ENCODE measurements around the gene IYD. TPM values are rescaled to one million over a fixed set of nuclear protein-coding genes. Genes with fewer than 3 reads are reported as not detected.

The IYD gene
- total and polyA plus RNA-seq, 11 donors: 0.12 TPM; not detected in 10

DNA sequence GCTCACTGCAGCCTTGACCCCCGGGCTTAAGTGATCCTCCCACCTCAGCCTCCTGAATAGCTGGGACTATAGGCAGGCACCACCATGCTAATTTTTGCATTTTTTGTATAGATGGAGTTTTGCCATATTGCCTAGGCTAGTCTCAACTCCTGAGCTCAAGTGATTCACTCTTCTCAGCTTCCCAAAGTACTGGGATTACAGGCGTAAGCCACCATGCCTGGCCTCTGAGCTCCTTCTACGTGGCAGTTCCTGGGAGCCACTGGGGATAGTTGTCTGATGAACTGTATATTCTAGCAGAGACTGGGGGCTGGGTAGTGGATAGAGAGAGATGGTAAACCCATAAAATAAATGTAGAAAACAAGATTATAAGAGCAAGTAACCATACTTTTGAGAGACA, 26.1 kb downstream of the IYD start:
- Histone ChIP-seq H3K27me3 (peaks cover 0 to 3% (median 0%) of the 10 kb centered on the region in 9 donors), H3K4me1 (no peaks in the 10 kb centered on the region), H3K9me3 (no peaks in the 10 kb centered on the region), H3K36me3 (no peaks in the 10 kb centered on the region), H3K4me3 (no peak overlapping the region), H3K27ac (no peak overlapping the region)
- no peak for ATAC-seq
- intact Hi-C loops (cut with DNase I): loop anchor here in 9 of 10 donors (1.0 to 10.0 kb wide), 7 partner anchors 50 to 460 kb away; no protein-coding TSS in a partner anchor
- TF ChIP-seq POLR2A (IDR thresholded peaks at IDR 0.05) (no peak), CTCF (IDR thresholded peaks at IDR 0.05) (no peak)
- WGBS, 4 donors: 72 to 85% (median 76%) methylated on average over 3 of the region's 3 CpGs
- no peak for DNase-seq

DNA sequence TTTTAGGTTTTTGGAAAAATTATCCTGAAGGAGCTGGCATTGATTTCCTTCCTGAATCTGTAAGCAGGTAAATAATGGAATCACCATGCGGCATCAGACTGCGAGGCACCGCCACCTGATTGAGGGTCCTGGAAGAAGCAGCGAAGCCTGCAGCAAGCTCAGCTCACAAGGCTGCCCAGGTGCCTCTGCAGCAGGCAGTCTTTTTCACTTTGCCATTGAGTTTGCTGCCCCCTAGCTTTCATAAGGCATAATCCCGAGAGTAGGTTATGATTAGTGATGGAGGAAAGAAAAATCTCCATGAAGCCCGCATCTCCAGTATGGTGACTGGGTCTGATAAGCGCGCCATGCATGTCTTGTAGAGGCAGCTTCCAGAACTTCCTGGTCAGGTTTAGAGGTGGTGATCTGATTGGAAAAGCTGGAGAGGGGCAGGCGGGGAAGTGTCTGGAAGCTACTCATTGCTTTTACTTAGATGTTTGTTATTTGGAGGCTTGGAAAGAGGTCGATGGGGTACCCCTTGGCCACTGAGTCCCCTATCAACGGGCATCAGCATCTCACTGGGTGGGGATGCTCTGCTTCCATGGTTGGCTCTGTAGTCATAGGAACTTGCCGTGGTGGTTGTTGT, 26.7 kb downstream of the IYD start:
- Histone ChIP-seq H3K36me3 (no peaks in the 10 kb centered on the region), H3K27ac (no peak overlapping the region), H3K4me3 (no peak overlapping the region), H3K9me3 (no peaks in the 10 kb centered on the region), H3K4me1 (no peaks in the 10 kb centered on the region), H3K27me3 (peaks cover 0 to 3% (median 0%) of the 10 kb centered on the region in 9 donors)
- 49 to 56% (median 50%) methylated on average over 12 of the region's 12 CpGs for WGBS, 4 donors
- intact Hi-C loops (cut with DNase I): loop anchor here in 7 of 10 donors (1.0 to 10.0 kb wide), 7 partner anchors 51 to 461 kb away; no protein-coding TSS in a partner anchor
- ATAC-seq (peak; percentile 58 to 78 (median 77)), DNase-seq (peak in 3 of 5 donors; percentile 34 to 43 (median 37))
- TF ChIP-seq POLR2A (IDR thresholded peaks at IDR 0.05): no peak
- peak; percentile 52 to 84 (median 72) for TF ChIP-seq CTCF (IDR thresholded peaks at IDR 0.05)

- Histone ChIP-seq H3K9me3 (peaks cover 0 to 4% (median 0%) of the 10 kb centered on the region in 12 donors), H3K4me3 (no peak overlapping the region), H3K4me1 (peaks cover 0 to 17% (median 10%) of the 10 kb centered on the region in 12 donors), H3K27me3 (no peaks in the 10 kb centered on the region), H3K27ac (peak overlapping the region in 8 of 12 donors; percentile 28 to 63 (median 54)), H3K36me3 (no peaks in the 10 kb centered on the region)
- ATAC-seq (peak; percentile 83 to 92 (median 88)), DNase-seq (peak in 3 of 5 donors; percentile 50 to 72 (median 60))
- TF ChIP-seq POLR2A (IDR thresholded peaks at IDR 0.05) (no peak), CTCF (IDR thresholded peaks at IDR 0.05) (no peak)
- 3 to 13% (median 10%) methylated on average over 5 of the region's 5 CpGs for WGBS, 4 donors
- intact Hi-C loops (cut with DNase I): no loop called here
Measured at GRCh38 chr6:150403458-150404246, 34.8 kb downstream of the IYD start.

- WGBS, 4 donors: 49 to 62% (median 52%) methylated on average over 2 of the region's 2 CpGs
- intact Hi-C loops (cut with DNase I): no loop called here
- Histone ChIP-seq H3K4me1 (peaks cover 0 to 41% (median 27%) of the 10 kb centered on the region in 12 donors), H3K27ac (no peak overlapping the region), H3K27me3 (no peaks in the 10 kb centered on the region), H3K36me3 (no peaks in the 10 kb centered on the region), H3K4me3 (no peak overlapping the region), H3K9me3 (peaks cover 0 to 4% (median 0%) of the 10 kb centered on the region in 12 donors)
- no peak for ATAC-seq
- DNase-seq: no peak
- no peak for TF ChIP-seq POLR2A (IDR thresholded peaks at IDR 0.05)
- no peak for TF ChIP-seq CTCF (IDR thresholded peaks at IDR 0.05)
Measured at GRCh38 chr6:150406948-150407347, 38.1 kb downstream of the IYD start.
